GM18499 (cell line): ENCODE results near the gene YLPM1.
A peak's percentile ranks its signal among the peaks of the same experiment; 100 is the strongest.
"Not testable (repeated sequence)": the region's sequence is repeated elsewhere in the genome, so short reads cannot be mapped to it uniquely, and the experiment has no call there.

Experiments used
- ATAC-seq: cut with Tn5 transposase; IDR thresholded peaks from one replicate; pipeline ENCODE4 v1.9.1; 2021; ENCODE audit warnings: moderate number of reproducible peaks; ENCODE audit not compliant: insufficient read depth, unreplicated experiment

YLPM1 gene, protein sequence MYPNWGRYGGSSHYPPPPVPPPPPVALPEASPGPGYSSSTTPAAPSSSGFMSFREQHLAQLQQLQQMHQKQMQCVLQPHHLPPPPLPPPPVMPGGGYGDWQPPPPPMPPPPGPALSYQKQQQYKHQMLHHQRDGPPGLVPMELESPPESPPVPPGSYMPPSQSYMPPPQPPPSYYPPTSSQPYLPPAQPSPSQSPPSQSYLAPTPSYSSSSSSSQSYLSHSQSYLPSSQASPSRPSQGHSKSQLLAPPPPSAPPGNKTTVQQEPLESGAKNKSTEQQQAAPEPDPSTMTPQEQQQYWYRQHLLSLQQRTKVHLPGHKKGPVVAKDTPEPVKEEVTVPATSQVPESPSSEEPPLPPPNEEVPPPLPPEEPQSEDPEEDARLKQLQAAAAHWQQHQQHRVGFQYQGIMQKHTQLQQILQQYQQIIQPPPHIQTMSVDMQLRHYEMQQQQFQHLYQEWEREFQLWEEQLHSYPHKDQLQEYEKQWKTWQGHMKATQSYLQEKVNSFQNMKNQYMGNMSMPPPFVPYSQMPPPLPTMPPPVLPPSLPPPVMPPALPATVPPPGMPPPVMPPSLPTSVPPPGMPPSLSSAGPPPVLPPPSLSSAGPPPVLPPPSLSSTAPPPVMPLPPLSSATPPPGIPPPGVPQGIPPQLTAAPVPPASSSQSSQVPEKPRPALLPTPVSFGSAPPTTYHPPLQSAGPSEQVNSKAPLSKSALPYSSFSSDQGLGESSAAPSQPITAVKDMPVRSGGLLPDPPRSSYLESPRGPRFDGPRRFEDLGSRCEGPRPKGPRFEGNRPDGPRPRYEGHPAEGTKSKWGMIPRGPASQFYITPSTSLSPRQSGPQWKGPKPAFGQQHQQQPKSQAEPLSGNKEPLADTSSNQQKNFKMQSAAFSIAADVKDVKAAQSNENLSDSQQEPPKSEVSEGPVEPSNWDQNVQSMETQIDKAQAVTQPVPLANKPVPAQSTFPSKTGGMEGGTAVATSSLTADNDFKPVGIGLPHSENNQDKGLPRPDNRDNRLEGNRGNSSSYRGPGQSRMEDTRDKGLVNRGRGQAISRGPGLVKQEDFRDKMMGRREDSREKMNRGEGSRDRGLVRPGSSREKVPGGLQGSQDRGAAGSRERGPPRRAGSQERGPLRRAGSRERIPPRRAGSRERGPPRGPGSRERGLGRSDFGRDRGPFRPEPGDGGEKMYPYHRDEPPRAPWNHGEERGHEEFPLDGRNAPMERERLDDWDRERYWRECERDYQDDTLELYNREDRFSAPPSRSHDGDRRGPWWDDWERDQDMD (N-terminal part only)

DNA sequence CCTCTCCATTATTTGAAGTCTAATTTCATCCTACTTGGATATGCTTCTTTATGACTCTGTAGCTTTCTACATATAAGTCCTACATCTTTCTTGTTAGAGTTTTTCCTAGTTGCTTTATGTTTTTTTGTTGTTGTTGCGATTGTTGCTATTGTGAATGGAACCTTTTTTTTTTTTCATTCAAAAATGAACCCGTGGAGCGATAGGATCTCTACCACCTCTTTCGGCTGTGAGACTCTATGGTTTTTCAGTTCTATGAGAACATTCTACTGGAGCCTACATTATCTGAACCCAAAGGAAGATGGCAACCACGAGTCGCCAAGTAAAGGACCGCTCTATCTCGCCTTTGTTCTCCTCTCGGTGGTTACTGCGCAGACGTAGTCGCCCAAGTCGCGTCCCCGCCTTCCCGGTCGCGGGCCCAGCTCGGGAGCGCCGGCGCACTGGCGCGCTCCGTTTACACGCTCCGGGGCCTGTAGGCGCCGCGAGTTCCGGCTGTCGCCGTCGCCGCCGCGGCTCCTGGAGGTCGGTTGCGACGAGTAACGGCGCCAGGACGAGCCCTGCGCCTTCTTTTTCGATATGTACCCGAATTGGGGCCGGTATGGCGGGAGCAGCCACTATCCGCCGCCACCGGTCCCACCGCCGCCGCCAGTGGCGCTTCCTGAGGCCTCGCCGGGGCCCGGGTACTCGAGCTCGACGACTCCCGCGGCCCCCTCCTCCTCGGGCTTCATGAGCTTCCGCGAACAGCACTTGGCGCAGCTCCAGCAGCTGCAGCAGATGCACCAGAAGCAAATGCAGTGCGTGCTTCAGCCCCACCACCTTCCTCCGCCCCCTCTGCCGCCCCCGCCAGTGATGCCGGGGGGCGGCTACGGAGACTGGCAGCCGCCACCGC lies at the start of gene YLPM1:
TSS of gene YLPM1 (plus strand) at position 400 of the 886 bp plus-strand sequence. CDS start at position 574, 174 bp downstream.
- peak; percentile 81 for ATAC-seq

DNA sequence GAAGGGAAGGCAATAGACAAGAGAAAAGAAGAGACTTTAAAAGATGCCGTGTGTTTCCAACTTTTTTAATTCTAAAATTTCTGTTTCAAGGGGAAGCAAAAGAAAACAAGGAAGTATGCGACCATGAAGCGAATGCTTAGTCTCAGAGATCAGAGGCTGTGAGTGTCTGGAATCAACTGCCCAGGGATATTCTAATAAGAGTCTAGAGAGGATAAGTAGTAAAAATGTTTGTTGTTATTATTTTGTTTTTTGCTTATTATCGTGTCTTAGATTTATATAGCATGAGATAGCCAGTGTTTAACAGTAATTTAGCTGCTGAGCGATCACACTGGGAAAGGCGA lies 49.8 kb upstream of the YLPM1 start:
- no peak for ATAC-seq

DNA sequence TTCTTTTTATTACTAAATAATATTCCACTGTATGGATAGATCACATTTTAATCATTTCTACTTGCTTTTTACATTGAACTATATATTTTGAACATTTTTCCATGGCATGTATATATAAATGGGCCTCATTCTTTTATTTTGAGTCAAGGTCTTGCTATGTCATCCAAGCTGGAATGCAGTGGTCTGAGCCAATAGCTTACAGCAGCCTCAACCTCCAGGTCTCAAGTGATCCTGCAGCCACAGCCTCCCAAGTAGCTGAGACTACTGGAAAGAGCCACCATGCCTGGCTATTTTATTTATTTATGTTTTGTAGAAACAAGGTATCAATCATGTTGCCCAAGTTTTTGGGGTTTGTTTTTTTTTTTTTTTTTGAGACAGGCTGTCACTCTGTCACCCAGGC lies 42.6 kb upstream of the YLPM1 start:
- no peak for ATAC-seq

DNA sequence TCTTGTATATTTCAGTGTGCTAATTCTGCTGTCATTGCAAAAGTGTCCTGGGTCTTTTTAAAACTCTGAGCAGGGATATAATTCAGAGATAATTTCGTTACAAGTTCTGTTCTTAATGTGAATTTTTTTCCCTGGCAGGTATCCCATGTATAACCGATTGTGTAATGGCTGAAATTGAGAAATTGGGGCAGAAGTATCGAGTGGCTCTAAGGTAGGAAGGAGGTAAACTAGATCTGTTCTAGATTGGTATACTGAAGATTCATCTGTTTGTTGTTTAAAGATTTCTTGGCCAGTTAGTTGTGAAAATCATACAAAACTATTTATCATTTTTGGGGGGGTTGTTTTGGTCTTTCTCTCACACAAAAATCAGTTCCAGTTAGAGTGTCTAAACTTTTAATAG lies 40.0 kb upstream of the YLPM1 start:
- ATAC-seq: no peak

DNA sequence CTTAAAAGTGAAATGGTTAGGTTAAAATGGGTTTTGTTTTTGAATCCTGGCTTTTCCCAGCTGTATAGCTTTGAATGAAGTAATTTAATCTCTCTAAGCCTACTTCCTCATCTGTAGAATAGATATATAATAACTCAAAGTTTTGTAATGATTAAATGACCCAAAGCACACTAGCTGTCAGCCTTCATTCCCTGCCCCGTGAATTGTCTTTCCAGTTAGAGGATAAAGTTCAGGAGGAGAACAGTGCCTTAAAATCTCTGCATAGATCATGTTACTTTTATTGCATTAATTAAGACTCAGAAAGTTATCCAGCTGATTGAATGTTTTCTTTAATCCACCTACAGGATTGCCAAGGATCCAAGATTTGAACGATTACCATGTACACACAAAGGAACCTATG lies 30.7 kb upstream of the YLPM1 start:
- ATAC-seq: no peak

DNA sequence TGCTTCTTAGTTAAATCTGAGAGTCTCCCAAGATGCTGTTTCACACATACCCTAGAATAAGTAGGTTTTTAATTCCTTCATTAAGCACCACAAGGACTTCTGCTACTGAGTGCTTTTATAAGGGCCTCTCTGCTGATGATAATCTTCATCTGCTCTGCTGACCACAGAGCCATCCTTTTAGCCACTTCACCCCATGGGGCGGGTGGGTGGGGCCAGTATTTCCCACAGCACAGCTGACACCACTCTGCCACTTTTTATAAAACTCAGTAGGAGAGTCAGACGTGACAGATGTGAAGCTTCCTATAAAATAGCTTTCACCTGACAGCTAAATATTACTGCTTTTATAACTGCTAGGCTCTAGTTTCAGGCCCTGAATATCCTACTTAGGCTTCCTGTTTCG lies 29.9 kb upstream of the YLPM1 start:
- ATAC-seq: no peak

DNA sequence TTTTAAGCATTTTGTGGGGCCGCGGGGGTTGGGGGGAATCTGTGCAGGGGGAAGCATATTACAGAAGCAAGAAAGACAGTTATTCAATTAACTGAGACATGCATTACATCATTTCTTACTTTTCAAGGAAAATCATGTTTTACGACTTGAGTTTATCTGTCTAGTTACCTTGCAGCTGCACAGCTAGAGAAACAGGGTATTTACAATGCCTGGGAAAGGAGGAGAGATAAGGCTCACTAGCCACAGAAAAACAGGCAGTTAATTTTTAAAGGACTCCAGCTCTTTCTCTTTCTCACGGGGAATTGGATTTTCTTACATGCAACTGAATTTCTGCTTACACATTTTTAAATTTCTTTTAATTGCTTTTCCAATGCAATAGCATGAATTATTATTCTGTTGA lies 28.0 kb upstream of the YLPM1 start:
- ATAC-seq: no peak

DNA sequence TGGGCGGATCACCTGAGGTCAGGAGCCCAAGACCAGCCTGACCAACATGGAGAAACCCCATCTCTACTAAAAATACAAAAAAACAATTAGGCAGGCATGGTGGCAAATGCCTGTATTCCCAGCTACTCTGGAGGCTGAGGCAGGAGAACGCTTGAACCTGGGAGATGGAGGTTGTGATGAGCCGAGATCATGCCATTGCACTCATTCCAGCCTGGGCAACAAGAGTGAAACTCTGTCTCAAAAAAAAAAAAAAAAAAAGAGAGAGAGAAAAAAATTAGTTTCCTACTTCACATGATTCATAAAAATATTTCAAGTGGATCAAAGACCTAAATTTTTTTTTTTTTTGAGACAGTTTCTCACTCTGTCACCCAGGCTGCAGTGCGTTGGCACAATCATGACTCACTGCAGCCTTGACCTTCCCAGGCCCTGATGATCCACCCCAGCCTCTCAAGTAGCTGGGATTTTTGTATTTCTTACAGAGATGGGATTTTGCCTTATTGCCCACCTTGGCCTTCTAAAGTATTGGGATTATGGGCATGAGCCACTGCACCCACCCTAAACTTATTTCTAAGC lies 25.3 kb upstream of the YLPM1 start:
- ATAC-seq: no peak

DNA sequence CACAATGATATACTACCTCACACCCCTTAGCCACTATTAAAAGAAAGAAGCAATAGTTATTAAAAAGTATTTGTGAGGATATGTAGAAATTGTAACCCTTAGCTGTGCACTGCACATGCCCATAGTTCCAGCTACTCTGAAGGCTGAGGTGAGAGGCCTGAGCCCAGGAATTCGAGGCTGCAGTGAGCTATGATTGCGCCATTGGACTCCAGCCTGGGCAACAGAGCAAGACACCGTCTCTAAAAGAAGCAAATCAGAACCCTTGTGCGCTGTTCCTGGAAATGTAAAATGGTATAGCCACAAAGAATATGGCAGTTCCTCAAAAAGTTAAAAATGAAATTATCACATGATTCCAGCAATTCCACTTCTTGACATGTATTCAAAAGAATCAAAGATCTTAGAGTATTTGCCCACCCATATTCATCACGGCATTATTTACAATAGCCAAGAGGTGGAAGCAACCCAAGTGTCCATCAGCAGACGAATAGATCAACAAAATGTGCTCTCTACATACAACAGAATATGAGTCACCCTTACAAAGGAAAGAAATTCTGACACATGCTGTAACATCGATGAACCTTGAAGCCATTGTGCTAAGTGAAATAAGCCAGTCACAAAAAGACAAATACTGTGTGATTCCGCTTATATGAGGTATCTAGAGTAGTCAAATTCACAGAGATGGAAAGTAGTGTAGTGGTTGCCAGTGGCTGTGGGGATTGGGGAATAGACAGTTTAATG lies 23.7 kb upstream of the YLPM1 start:
- ATAC-seq: no peak

DNA sequence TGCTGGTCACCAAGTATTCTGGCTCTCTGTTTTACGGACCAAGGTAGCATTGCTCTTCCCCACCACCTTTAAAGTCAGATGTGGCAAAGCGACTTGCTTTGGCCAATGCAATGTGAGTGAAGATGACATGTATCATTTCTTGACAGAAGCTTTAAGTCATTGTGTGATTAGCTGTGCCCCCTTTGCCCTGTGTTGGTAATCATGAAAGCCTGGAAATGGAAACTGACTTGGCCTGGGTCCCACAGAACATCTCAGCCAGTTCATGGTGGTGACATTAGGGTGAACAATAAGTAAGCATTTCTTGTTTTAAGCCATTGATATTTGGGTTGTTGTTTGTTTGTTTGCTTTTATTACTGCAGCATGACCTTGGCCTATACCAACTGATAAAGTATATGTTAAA lies 15.9 kb upstream of the YLPM1 start:
- no peak for ATAC-seq

DNA sequence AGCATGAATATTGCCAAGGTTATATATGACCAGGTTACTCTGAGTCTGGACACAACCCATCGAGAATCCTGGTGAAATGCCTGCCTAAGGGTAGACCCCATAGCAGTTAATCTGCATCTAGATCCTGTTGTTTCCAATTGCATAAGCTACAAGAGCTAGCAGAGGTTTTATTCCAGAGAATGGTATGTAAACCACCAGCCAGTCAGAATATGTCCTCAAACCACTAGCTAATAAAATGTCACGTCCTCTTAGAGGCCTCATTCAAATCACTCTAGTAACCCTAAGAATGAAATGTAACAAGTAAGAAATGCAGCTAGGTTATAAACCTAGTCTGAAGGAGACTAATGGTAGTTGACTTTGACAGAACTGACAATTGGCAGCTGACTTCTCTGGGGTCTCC lies 9.0 kb upstream of the YLPM1 start:
- ATAC-seq: no peak

DNA sequence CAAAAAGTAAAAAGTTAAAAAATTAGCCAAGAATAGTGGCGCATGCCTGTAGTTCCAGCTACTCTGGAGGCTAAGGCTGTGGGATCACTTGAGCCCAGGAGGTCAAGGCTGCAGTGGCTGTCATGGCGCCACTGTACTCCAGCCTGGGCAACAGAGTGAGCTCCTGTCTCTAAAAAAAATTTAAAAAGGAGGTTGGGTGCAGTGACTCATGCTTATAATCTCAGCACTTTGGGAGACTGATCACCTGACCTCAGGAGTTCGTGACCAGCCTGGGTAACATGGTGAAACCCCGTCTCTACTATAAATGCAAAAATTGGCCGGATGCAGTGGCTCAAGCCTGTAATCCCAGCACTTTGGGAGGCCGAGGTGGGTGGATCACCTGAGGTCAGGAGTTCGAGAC lies 8.2 kb upstream of the YLPM1 start:
- ATAC-seq: no peak

DNA sequence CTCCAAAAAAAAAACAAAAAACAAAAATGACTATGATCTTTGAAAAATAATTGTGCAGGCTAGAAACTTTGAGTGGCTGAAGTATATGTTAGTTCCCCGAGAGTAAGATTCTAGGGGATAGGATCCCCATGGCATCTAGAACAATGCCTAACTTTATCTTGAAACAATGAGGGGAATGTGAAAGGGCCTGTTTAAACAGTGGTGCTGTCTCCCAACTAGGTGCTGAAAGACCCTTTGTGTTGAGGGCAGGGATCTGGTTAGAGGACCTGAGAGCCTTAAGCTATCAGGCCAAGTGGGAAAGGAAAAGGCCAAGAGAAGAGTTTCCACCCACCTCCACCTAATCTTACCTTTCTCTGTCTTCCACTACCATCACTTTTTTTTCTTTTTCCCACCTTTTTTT lies 6.8 kb upstream of the YLPM1 start:
- no peak for ATAC-seq

DNA sequence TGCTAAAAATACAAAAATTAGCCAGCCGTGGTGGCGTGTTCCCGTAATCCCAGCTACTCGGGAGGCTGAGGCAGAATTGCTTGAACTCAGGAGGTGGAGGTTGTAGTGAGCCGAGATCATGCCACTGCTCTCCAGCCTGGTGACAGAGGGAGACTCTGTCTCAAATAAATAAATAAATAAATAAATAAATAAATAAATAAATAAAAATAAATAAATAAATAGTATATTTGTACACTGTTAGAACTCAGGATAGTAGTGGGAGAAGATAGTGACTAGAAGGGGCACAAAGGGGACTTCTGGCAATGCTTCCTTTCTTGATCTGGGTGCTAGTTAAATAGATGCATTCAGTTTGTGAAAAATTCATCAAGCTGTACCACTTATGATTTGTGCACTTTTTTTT lies 4.6 kb upstream of the YLPM1 start:
- not testable (repeated sequence) for ATAC-seq

DNA sequence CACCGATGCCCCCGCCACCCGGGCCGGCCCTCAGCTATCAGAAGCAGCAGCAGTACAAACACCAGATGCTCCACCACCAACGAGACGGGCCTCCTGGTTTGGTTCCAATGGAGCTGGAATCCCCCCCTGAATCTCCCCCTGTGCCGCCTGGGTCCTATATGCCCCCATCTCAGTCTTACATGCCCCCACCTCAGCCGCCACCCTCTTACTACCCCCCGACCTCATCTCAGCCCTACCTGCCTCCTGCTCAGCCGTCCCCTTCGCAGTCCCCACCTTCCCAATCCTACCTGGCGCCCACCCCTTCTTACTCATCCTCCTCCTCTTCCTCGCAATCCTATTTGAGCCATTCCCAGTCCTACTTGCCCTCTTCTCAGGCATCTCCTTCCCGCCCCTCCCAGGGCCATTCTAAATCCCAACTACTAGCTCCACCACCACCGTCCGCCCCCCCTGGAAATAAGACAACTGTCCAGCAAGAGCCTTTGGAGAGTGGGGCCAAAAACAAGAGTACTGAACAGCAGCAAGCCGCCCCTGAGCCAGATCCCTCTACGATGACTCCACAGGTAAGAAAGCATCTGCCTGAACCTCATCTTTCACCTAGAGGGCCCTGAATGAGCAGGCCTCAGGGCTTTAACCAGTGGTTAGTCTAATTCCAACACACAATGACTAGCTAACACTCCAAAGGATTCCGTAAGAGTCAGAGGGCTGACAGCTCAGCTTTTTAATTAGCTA lies 851 bp downstream of the YLPM1 start:
- ATAC-seq: no peak

DNA sequence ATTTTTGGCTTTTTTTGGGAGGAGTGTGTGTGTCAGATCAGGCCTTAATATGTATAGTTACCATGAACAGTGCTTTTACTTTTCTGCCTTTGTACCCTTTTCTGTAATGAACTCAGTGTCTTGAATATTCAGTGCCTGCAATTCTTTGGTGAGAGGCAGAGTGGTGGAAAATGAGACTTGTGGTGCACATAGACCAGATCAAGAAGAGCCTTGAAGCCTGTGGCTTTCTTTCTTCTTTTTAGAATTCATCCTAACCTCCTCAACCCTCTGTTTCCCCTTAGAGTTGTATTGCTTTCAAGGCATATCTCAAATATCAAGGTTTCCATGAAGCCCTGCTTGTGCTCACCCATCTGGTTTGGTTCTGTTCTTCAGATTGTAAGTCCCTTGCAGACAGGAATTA lies 2.6 kb downstream of the YLPM1 start:
- no peak for ATAC-seq

DNA sequence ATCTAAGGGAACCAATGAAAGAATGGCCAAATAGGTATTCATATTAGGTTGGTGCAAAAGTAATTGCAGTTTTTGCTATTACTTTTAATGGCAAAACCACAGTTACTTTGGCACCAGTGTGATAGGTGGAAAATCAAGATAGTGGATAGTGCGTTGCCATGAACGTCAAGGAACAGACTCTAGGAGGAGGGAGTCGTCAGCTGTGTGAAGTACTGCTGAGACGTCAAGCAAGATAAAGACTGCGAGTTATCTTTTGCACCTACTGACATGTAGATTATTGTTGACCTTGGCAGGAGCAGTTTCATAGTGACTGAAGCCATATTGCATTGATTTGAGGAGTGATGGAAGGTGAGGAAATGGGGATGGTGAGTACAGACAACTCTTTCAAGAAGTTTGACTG lies 8.3 kb downstream of the YLPM1 start:
- ATAC-seq: no peak

DNA sequence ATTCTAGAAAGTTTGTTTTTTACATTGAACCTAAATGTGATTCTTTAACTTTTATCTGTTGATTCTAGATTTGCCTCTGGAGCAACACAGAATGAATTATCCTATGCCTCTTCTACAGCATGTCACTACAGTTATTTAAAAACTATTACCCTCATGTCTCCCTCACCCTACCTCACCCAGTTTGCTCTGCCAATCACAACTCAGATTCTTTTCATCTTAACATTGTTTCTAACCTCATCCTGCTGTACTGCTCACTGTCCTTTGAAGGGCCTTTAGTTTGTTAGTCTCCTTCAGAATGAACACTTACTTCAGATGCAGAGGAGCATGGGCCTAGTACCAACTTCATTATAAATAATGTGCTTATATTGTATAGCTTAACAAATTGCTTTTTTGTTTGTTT lies 21.5 kb downstream of the YLPM1 start:
- ATAC-seq: no peak
